GM12873 (cell line): ENCODE data around the gene UGCG.

Experiments
- CTCF ChIP-seq: IDR thresholded peaks from 2 replicates; pipeline ENCODE4 v1.5.1; 2012; ENCODE audit warnings: low read depth, mild to moderate bottlenecking, moderate library complexity, low read length, control low read depth; ENCODE audit not compliant: insufficient read depth; ENCODE audit errors: missing control alignments

Gene UGCG

GRCh38 chr9:111895996-111896941, at the start of gene UGCG:
Gene UGCG (plus strand): TSS chr9:111896814. CDS start chr9:111897216, 402 bp downstream.
- TF ChIP-seq CTCF = no peak

DNA sequence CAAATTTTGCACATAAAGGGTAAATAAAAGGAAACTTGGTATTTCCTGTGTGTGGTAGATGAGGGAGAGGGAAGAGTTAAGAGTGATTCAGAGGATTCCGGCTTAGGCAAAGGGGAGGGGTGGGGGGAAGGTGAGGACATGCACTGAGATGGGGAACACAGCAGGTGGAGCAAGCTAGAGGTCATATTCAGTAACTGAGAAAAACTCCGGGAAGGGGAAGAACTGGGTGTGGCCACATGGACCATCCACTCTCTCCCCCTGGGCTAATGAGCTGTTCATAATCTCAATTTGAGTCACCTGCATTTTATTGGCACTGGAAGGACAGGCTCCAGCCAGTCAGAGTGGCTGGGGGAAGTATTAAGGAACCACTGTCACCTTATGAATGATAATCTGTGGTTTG, 45.1 kb upstream of the UGCG start:
- TF ChIP-seq CTCF = no peak

DNA sequence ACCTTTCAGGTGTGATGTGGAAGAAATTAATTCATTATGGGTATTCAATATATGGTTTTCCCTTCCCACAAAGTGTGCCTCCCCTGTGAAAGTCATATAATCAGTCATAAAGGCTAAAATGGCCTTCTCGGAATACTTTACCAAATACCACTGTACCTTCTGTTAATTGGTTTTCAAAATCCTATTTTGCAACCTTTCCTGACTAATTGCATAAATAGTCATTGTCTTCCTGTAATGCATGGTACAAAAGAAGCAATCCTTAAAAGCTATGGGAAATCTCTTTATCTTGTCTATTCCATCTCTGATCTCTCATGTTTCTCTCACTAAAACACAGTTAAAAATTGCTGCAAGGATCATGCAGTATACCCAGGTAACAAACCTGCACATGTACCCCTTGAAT, 44.3 kb upstream of the UGCG start:
- no peak for TF ChIP-seq CTCF

- TF ChIP-seq CTCF = no peak
Observed at GRCh38 chr9:111853450-111853827, 43.2 kb upstream of the UGCG start.

DNA sequence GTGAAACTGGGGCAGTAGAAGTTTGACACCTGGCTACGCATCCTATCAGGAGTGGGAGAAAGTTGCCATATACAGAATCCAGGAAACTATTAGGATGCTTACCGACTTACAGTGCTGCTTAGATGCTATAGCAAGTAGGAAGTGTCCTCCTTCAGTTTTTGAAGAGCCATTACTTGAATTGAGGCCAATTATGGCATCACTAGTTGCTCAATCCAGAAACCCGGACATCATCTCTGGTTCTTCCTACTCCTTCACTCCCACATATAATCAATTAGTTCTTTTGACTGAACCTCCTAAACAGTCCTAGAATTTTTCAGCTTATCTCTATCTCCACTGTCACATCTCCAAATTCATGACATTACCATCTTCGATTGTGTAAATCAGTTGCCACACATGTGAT, 41.8 kb upstream of the UGCG start:
- TF ChIP-seq CTCF = no peak

DNA sequence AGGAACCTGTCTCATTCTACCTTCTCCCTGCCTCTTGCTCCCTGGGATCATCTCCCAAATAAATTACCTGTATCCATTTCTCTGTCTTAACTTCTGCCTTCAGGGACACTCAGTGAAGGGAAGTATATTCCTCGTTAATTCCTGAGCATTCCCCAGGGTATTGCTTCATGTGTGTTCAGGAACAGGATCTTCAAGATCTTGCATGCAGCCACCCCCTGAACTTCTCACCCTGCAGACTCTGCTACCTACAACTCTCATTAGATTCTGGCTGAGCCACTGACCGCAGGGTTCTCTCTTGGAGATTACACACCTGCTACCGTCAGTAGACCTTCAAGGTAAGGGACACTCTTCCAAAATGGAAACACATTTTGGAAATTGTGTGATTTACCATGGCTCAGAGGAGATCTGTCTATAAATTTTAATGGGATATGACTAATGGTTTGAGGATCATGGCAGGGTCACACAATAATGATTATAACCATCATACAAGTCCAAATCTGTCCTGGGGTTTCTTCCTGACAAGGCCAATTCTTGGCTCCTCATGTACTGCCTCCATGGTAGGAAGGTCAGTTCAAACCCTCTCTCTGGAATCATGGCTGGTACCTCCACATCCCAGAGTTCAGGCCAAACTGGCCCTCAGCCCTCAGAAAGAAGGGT, 38.9 kb upstream of the UGCG start:
- no peak for TF ChIP-seq CTCF

DNA sequence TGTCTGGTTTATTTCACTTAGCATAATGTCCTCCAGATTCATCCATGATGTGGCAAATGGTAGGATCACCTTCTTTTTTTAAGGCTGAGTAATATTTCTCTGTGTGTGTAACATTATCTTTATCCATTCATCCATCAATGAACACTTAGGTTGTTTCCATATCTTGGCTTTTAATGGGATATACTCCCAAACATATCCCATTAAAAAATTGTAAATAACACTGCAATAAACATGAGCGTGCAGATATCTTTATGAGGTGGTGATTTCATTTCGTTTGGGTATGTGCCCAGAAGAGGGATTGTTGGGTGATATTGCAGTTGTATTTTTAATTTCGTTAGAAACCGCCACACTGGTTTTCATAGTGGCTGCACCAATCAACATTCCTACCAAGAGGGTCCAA, 36.2 kb upstream of the UGCG start:
- no peak for TF ChIP-seq CTCF
